Measurements from ENCODE around the gene CACNA2D3.

DNA sequence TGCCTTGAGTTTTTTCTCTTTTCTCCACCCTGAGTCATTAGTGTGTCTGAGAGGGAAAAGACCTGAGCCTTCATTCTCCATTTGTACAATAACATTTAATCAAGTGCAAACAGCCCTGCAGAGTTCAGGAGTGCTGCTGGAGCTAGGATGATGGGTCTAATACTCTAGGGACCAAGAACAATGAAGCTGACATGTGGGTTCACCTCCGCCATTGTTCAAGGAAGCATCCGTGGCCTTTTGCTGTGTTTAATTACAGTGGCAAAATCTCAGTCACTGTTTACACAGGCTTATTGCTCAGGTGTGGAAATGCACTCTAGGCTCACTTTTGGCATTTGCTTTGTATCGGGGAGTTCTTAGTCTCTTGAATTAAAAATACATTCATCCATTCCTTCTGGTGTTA is 545.9 kb downstream of the CACNA2D3 start:
- TF ChIP-seq POLR2A (IDR thresholded peaks at IDR 0.05) (no peak), EP300 (IDR thresholded peaks at IDR 0.05) (no peak)
- TF ChIP-seq, protein P1, sequence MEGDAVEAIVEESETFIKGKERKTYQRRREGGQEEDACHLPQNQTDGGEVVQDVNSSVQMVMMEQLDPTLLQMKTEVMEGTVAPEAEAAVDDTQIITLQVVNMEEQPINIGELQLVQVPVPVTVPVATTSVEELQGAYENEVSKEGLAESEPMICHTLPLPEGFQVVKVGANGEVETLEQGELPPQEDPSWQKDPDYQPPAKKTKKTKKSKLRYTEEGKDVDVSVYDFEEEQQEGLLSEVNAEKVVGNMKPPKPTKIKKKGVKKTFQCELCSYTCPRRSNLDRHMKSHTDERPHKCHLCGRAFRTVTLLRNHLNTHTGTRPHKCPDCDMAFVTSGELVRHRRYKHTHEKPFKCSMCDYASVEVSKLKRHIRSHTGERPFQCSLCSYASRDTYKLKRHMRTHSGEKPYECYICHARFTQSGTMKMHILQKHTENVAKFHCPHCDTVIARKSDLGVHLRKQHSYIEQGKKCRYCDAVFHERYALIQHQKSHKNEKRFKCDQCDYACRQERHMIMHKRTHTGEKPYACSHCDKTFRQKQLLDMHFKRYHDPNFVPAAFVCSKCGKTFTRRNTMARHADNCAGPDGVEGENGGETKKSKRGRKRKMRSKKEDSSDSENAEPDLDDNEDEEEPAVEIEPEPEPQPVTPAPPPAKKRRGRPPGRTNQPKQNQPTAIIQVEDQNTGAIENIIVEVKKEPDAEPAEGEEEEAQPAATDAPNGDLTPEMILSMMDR (IDR thresholded peaks at IDR 0.05) = no peak

Data from tibial nerve (tissue), 4 donors.